Measurements from ENCODE around the gene TRAM2. TPM values are rescaled to one million over a fixed set of nuclear protein-coding genes. Genes with fewer than 3 reads are reported as not detected.

The TRAM2 gene
- total and polyA plus RNA-seq, 2 of the 4 experiments (the other 2 are of a cell fraction) = 77.2 to 95.7 TPM

DNA sequence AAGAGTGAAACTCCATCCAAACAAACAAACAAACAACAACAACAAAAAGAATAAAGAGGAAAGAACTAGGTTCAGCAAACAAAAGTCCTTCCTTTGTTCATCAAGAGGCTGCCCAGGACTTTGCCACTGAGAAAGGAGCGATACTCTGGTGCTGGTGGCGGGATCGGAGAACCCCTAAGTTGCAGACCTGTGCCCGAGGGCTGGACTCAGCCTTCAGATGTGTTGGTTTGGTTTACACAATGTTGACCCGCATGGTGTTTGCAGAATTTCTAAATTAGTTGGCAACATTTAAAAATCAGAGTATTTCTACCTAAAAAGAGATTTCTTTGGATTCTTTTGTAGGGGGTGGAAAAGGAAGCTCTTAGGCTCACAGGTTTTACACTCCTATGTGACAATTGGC lies 42.5 kb downstream of the TRAM2 start:
- H3K4me2 ChIP-seq (ENCODE audit: low read depth, low read length) = no peak overlapping the region
- H2BK20ac ChIP-seq (ENCODE audit: low read depth, low read length) = no peak overlapping the region
- H3K14ac ChIP-seq (replicated peaks; ENCODE audit: low read depth, low read length) = peak overlapping the region; percentile 73
- H4K5ac ChIP-seq (ENCODE audit: low read depth, low read length) = no peak overlapping the region
- peak overlapping the region; percentile 16; the same call in 1 of the 2 replicates for H4K91ac ChIP-seq (ENCODE audit: insufficient read depth, low read depth, low read length)
- H3K4ac ChIP-seq (ENCODE audit: low read depth, low read length) = peak overlapping the region; percentile 74
- H3K23ac ChIP-seq (ENCODE audit: low read depth, low read length) = peak overlapping the region; percentile 73; the same call in 1 of the 2 replicates
- peak overlapping the region in 1 of 2 experiments; percentile 66; a peak in 3 of 4 replicates for H4K8ac ChIP-seq (ENCODE audit: low read depth in 2 of 2, low read length in 2 of 2)
- intact Hi-C loops (cut with micrococcal nuclease) (no loop called here), dilution Hi-C loops (cut with HindIII; ENCODE audit: low sequenced_read_pairs, unreplicated experiment) (no loop called here), in situ Hi-C loops (cut with MboI; ENCODE audit: low sequenced_read_pairs) (no loop called here)
- no peaks in the 10 kb centered on the region for H3K27me3 ChIP-seq (ENCODE audit: control insufficient read depth, insufficient read depth, low read length)
- H3K18ac ChIP-seq (ENCODE audit: low read depth, low read length) = no peak overlapping the region
- BruUV-seq (replicated peaks) = no TSS peak
- ChIA-PET POLR2A (ENCODE audit: unreplicated experiment) (no interaction called here), CTCF (no interaction called here)
- peak overlapping the region; percentile 82 for H2BK120ac ChIP-seq (ENCODE audit: low read depth, low read length)
- 100% methylated on average over 1 of the region's 5 CpGs; no CpG with 5 or more reads in 1 of the 2 experiments for WGBS, 2 experiments (ENCODE audit: extremely low coverage in 2 of 2, insufficient read length in 1 of 2)
- peak overlapping the region; percentile 76 for H2BK5ac ChIP-seq (ENCODE audit: low read depth, low read length, poor library complexity, severe bottlenecking)
- DNase-seq = no peak
- no peak overlapping the region for H3K56ac ChIP-seq (ENCODE audit: extremely low read depth, insufficient read depth, low read length)
- H3K4me3 ChIP-seq (ENCODE audit: insufficient read depth, low read depth, low read length) = no peak overlapping the region
- H3K9me3 ChIP-seq (ENCODE audit: control insufficient read depth, insufficient read depth, low read length) = no peaks in the 10 kb centered on the region
- peaks cover 33% of the 10 kb centered on the region for H3K36me3 ChIP-seq (ENCODE audit: control insufficient read depth, insufficient read depth, low read length)
- peaks cover 38% of the 10 kb centered on the region for H3K4me1 ChIP-seq (ENCODE audit: control insufficient read depth, insufficient read depth, low read length)
- no peak for ATAC-seq (ENCODE audit: low read depth)
- peak overlapping the region; percentile 79 for H2AK9ac ChIP-seq (replicated peaks; ENCODE audit: low read depth, low read length, poor library complexity)
- H3K27ac ChIP-seq (ENCODE audit: insufficient read depth, low read length) = no peak overlapping the region
- H2BK15ac ChIP-seq (ENCODE audit: low read depth, low read length) = peak overlapping the region; percentile 59; the same call in 1 of the 3 replicates
- 0 out of 2 replicates have a peak, but pooled peaks cover under 1% of the 10 kb centered on the region for H4K20me1 ChIP-seq (ENCODE audit: insufficient read depth, low read length)
- peaks cover 60% of the 10 kb centered on the region for H3K9me1 ChIP-seq (ENCODE audit: insufficient read depth, low read length)
- no peak overlapping the region for H2AFZ ChIP-seq (replicated peaks; ENCODE audit: low read length, poor library complexity)
- no peak for TF ChIP-seq FOS (IDR thresholded peaks at IDR 0.05; ENCODE audit: low read depth, low read length)
- TF ChIP-seq NFE2L2 (IDR thresholded peaks at IDR 0.05; ENCODE audit: low read depth, low read length) = no peak
- TF ChIP-seq MXI1 (IDR thresholded peaks at IDR 0.05; ENCODE audit: borderline replicate concordance, low read depth, low read length) = no peak
- no peak for TF ChIP-seq ELK1 (IDR thresholded peaks at IDR 0.05; ENCODE audit: borderline replicate concordance, low read depth, low read length)
- TF ChIP-seq MAZ (IDR thresholded peaks at IDR 0.05; ENCODE audit: borderline replicate concordance, low read depth, low read length) = no peak
- no peak for TF ChIP-seq CHD1 (IDR thresholded peaks at IDR 0.05; ENCODE audit: low read depth, low read length)
- no peak for TF ChIP-seq MAFK (IDR thresholded peaks at IDR 0.05; ENCODE audit: low read depth, low read length)
- no peak for TF ChIP-seq RFX5 (IDR thresholded peaks at IDR 0.05; ENCODE audit: low read depth, low read length)
- TF ChIP-seq, protein P1, sequence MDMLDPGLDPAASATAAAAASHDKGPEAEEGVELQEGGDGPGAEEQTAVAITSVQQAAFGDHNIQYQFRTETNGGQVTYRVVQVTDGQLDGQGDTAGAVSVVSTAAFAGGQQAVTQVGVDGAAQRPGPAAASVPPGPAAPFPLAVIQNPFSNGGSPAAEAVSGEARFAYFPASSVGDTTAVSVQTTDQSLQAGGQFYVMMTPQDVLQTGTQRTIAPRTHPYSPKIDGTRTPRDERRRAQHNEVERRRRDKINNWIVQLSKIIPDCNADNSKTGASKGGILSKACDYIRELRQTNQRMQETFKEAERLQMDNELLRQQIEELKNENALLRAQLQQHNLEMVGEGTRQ (IDR thresholded peaks at IDR 0.05; ENCODE audit: low read depth, low read length) = no peak
- TF ChIP-seq SMC3 (IDR thresholded peaks at IDR 0.05; ENCODE audit: low read depth, low read length) = no peak
- no peak for TF ChIP-seq BHLHE40 (IDR thresholded peaks at IDR 0.05; ENCODE audit: low read depth, low read length)
- TF ChIP-seq RCOR1 (IDR thresholded peaks at IDR 0.05; ENCODE audit: insufficient replicate concordance, low read length) = no peak
- no peak for TF ChIP-seq RAD21 (IDR thresholded peaks at IDR 0.05; ENCODE audit: low read length)
- TF ChIP-seq POLR2A (IDR thresholded peaks at IDR 0.05; ENCODE audit: low read depth, low read length) = no peak
- no peak for TF ChIP-seq CEBPB (IDR thresholded peaks at IDR 0.05; ENCODE audit: low read depth, low read length)
- TF ChIP-seq, protein P2, sequence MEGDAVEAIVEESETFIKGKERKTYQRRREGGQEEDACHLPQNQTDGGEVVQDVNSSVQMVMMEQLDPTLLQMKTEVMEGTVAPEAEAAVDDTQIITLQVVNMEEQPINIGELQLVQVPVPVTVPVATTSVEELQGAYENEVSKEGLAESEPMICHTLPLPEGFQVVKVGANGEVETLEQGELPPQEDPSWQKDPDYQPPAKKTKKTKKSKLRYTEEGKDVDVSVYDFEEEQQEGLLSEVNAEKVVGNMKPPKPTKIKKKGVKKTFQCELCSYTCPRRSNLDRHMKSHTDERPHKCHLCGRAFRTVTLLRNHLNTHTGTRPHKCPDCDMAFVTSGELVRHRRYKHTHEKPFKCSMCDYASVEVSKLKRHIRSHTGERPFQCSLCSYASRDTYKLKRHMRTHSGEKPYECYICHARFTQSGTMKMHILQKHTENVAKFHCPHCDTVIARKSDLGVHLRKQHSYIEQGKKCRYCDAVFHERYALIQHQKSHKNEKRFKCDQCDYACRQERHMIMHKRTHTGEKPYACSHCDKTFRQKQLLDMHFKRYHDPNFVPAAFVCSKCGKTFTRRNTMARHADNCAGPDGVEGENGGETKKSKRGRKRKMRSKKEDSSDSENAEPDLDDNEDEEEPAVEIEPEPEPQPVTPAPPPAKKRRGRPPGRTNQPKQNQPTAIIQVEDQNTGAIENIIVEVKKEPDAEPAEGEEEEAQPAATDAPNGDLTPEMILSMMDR (conservative IDR thresholded peaks at IDR 0.05; ENCODE audit: low read depth, low read length) = no peak
- H2AK5ac ChIP-seq (ENCODE audit: low read depth, low read length) = peak overlapping the region; percentile 87; the same call in 1 of the 2 replicates
- peaks cover 43 to 92% of the 10 kb centered on the region in 2 experiments for H3K79me1 ChIP-seq (ENCODE audit: low read depth in 1 of 2, low read length in 2 of 2)
- H3K9ac ChIP-seq (ENCODE audit: low read depth, low read length) = no peak overlapping the region

All from IMR-90 (cell line).